ENCODE data around the gene TENM3.

GRCh38 chr4:182625193-182625592 is 382.0 kb downstream of the TENM3 start:
- no peak for TF ChIP-seq CTCF (conservative IDR thresholded peaks at IDR 0.05; ENCODE audit: low read depth, low read length)
- TF ChIP-seq EZH2 (IDR thresholded peaks at IDR 0.05; ENCODE audit: low read length, unreplicated experiment), result no peak
